Dendritic cell treated with granulocyte-macrophage colony-stimulating factor and Interleukin-4, amounts not matched to agents 40 ng/mL and 50 ng/mL, for 4 days (primary cell): ENCODE data around the gene NCOR1.

Source experiments
- H3K27ac Mint-ChIP-seq: one replicate; pipeline ENCODE4 v1.8.0; 2022; ENCODE audit warnings: mild to moderate bottlenecking, mixed read lengths
- H3K27me3 Mint-ChIP-seq: one replicate; pipeline ENCODE4 v1.8.0; 2022; ENCODE audit warnings: mild to moderate bottlenecking, mixed read lengths
- H3K36me3 Mint-ChIP-seq: one replicate; pipeline ENCODE4 v1.8.0; 2022; ENCODE audit warnings: low read depth, mixed read lengths
- H3K4me1 Mint-ChIP-seq: one replicate; pipeline ENCODE4 v1.8.0; 2022; ENCODE audit warnings: low read depth, mixed read lengths
- H3K4me3 Mint-ChIP-seq: one replicate; pipeline ENCODE4 v1.8.0; 2022; ENCODE audit warnings: mild to moderate bottlenecking, moderate library complexity, mixed read lengths
- H3K9me3 Mint-ChIP-seq: one replicate; pipeline ENCODE4 v1.8.0; 2022; ENCODE audit warnings: mixed read lengths
- intact Hi-C: fragments of 100-400 bp; cut with micrococcal nuclease; formaldehyde crosslinking; loops from one replicate; pipeline ENCODE4 v1.15.0; 2022

Gene NCOR1

DNA sequence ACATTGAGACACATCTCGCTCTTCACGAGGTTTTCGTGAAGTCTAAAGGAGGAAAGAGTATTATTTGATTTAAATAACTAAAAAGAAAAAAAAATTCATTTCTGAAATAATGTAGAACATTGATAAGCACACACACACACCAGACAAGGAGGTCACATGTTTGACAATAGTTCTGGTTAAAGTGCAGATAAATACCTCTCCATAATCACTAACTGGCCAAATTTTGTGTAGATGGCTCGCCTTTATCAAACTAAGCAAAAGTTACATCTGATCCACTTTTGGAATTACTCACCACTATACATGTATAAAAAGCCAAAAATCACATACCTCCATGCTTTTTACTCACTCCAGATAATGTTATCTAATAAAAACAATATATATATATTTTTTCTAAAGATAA, 106.5 kb downstream of the NCOR1 start:
- no peaks in the 10 kb centered on the region for H3K27me3 Mint-ChIP-seq
- H3K27ac Mint-ChIP-seq: no peak overlapping the region
- H3K4me3 Mint-ChIP-seq: no peak overlapping the region
- no peaks in the 10 kb centered on the region for H3K9me3 Mint-ChIP-seq
- H3K36me3 Mint-ChIP-seq: peaks cover 68% of the 10 kb centered on the region
- intact Hi-C loops: no loop called here
- H3K4me1 Mint-ChIP-seq: no peaks in the 10 kb centered on the region

DNA sequence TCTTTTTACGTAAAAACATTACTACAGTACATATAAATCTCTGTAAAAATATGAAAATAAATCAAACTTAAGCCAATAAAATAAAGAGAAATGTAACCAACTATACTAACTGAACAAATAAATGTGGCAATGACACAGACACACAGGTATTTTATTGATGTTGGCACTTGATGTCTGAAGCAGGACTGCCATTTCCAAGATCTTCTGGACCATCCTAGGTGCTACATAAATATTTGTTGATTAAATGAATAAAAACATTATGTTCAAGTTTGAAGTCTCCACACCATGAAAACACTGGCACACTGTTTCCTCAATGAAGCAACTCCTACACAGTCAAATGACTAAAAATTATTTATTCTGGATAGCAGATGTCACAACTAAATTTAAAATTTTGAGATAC, 106.9 kb downstream of the NCOR1 start:
- Mint-ChIP-seq H3K9me3 (no peaks in the 10 kb centered on the region), H3K4me1 (no peaks in the 10 kb centered on the region), H3K36me3 (peaks cover 68% of the 10 kb centered on the region), H3K27ac (no peak overlapping the region), H3K27me3 (no peaks in the 10 kb centered on the region), H3K4me3 (no peak overlapping the region)
- intact Hi-C loops: no loop called here

DNA sequence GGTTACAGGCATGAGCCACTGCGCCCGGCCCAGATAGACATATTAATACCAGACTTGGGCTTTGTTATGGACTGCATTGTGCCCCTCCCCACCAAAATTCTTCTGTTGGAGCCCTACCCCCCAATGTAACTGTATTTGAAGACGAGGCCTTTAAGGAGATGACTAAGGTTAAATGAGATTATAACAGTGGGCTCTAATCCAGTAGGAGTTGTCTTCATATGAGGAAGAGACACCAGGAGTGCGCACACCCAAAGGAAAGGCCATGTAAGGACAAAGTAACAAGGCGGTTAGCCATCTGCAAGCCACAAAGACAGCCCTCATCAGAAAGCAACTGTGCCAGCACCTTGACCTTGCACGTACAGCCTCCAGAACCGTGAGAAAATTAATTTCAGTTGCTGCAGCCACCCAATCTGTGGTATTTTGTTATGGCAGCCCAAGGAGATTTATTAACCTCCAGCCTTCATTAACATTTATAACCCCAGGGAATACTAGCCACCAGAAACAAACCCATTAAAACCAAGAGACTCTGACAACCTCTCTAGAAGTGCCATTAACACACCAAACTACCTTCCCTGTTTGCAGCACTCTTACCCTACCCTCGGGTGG, 108.1 kb downstream of the NCOR1 start:
- Mint-ChIP-seq H3K9me3 (no peaks in the 10 kb centered on the region), H3K4me3 (no peak overlapping the region), H3K27ac (no peak overlapping the region), H3K4me1 (no peaks in the 10 kb centered on the region), H3K36me3 (peaks cover 62% of the 10 kb centered on the region), H3K27me3 (no peaks in the 10 kb centered on the region)
- intact Hi-C loops: no loop called here

DNA sequence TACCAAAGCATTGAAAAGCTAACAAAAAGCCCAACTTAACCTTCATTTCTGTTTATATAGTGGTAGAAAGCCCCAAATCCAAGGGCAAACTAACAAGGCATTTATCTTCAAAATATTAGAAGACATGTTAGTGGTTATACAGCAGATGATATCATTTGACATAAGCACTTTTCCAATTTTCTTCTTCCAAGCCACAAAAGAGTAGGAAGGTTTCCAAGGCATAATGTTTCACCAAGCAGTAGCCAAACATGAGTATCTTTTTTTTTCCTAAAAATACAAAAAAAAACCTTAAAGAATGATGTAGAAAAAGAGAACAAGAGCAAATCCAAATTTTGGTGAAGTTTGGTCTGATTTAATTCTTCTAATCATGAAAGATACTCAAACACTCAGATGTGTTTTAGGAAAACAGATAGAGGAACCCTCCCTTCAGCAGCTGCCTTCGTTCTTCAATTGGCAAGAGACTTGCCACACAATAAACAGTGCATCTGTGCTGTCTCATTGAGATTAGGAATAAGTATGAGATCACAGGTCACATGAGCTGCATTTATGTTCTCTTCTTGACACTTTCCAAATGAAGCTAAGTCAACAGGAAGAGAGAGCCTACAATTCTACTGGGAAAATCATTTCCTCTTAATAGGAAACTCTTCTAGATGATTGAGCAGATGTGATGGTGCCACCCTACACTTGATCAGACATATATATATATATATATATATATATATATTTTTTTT, 109.0 kb downstream of the NCOR1 start:
- Mint-ChIP-seq H3K27me3 (no peaks in the 10 kb centered on the region), H3K4me3 (no peak overlapping the region), H3K9me3 (no peaks in the 10 kb centered on the region), H3K36me3 (peaks cover 63% of the 10 kb centered on the region), H3K4me1 (no peaks in the 10 kb centered on the region), H3K27ac (no peak overlapping the region)
- intact Hi-C loops: no loop called here

DNA sequence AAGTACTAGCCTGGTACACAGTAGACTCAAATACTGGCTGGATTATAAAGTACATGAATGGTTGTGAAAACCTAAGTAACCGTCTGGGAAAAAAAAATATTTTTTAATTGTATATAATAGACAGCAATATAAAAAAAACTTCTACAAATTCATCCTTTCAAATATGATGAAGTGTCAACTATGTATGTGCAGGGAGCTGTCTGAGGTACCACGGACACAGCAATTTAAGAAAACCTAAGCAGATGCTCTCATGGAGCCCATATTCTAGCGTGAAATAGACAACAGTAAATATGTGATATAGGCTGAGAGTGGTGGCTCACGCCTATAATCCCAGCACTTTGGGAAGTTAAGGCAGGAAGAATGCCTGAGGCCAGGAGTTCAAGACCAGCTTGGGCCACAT, 111.1 kb downstream of the NCOR1 start:
- Mint-ChIP-seq H3K36me3 (peaks cover 66% of the 10 kb centered on the region), H3K27me3 (no peaks in the 10 kb centered on the region), H3K9me3 (no peaks in the 10 kb centered on the region), H3K27ac (no peak overlapping the region), H3K4me1 (no peaks in the 10 kb centered on the region), H3K4me3 (no peak overlapping the region)
- intact Hi-C loops: no loop called here

DNA sequence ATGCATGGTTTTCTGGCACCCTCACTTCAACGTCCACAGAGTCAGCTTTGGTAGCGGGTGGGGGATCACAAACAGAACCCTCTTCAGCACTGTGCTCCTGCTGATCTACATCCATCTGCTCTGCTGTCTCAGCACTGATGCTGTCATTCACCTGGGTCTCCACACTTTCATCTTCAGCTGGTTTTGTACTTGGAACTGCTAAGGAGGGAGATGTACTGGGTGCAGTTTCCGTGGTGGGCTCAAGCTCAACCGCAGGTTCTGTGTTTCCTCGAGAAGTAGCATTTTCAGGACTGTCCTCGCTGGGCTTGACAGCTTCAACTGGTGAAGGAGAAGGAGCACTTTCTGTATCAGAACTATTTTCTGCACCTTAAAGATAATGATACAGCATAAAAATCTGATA, 113.9 kb downstream of the NCOR1 start:
- H3K27ac Mint-ChIP-seq: no peak overlapping the region
- no peaks in the 10 kb centered on the region for H3K9me3 Mint-ChIP-seq
- H3K27me3 Mint-ChIP-seq: no peaks in the 10 kb centered on the region
- no peak overlapping the region for H3K4me3 Mint-ChIP-seq
- no peaks in the 10 kb centered on the region for H3K4me1 Mint-ChIP-seq
- intact Hi-C loops: no loop called here
- peaks cover 77% of the 10 kb centered on the region for H3K36me3 Mint-ChIP-seq

DNA sequence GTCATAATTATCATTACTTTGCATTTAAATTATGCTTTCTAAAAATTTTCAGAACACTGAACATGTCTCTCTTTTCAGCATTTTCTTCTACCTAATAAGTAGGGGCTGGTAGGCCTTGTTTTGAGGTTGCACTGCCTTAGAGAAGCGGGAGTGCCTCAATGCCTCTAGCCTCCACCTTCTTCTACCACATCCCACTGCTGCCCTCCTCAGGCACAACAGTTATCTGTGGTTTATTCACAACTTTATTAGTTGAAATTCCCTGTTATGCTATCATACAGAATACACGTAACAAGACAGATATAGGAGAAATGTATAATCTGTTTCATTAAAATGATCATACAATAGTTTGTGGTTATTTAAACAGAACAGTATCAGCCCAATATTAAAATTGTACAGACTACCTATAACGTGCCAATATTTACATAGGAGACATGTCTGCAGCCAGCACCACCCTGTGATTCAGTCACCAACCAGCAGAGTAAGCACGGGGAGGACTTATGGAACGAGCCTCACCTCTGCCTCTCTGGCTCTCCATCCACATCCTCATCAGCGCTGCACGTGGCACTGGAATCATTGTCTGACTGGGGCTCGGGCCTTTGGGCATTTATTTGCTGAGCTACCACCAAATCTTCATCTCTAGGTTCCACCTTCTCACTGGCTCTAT, 114.5 kb downstream of the NCOR1 start:
- Mint-ChIP-seq H3K4me1 (no peaks in the 10 kb centered on the region), H3K27me3 (no peaks in the 10 kb centered on the region), H3K4me3 (no peak overlapping the region), H3K36me3 (peaks cover 79% of the 10 kb centered on the region), H3K9me3 (no peaks in the 10 kb centered on the region), H3K27ac (no peak overlapping the region)
- intact Hi-C loops: no loop called here

DNA sequence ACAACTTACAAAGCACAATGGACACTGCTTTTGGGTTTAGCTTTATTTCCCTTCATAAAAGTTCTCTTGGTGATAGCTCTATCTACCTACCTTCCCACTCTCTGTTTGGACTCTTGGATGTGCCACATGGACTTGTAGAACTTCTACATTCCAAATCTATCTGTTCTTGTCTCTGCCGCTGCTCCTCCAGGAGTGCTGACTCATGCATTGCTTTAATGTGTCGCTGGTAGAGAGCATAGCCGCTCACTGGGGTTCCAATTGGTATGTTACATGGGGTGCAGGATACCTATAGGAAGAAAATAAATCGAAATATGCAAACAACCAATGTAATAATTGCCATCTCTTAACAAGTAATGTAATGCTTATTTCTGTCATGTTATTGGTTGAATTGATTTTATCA, 123.6 kb downstream of the NCOR1 start:
- Mint-ChIP-seq H3K4me1 (no peaks in the 10 kb centered on the region), H3K4me3 (no peak overlapping the region), H3K9me3 (no peaks in the 10 kb centered on the region), H3K27ac (no peak overlapping the region), H3K27me3 (no peaks in the 10 kb centered on the region), H3K36me3 (peaks cover 57% of the 10 kb centered on the region)
- intact Hi-C loops: no loop called here

DNA sequence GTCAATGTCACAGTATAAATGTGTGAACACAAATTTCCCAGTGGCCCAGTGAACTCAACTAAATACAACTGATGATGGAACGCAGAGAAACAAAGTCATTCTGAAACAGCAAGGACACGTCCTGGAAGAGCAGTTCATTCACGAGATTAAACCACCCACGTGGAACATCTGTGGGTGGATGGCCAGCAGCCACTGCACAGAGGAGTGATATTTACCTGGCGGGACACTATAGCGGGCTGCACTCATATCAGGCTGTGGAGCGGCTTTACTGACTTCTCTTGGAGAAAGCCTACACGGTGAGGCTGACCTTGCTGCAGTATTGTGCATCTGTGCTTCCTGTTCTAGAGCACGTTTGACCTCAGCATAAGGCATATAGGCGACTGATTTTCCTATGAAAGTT, 128.4 kb downstream of the NCOR1 start:
- H3K36me3 Mint-ChIP-seq: peaks cover 62% of the 10 kb centered on the region
- H3K27ac Mint-ChIP-seq: no peak overlapping the region
- H3K4me3 Mint-ChIP-seq: no peak overlapping the region

DNA sequence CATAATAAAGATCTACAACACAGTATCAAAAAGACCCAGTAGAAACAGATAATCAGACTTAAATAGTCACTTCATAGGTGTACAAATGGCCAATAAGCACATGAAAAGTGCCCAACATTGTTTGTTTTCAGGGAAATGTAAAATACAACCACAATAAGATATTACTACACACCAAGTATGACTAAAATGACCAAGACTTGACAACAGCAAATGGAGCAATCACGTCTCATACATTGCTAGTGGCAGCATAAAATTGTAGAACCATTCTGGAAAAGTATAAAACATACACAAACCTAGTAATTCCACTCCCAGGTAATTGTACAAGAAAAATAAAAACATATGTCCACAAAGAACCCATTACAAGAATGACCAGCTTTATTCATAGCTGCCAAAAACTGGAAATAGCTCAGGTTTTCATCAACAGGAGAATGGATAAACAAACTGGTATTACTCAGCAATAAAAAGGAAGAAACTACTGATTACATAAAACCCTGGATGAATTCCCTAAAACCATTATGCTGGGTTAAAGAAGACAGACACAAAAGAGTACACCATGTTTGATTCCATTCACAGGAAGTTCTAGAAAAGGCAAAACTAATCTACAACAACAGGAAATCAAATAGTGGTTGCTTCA, 130.2 kb downstream of the NCOR1 start:
- Mint-ChIP-seq H3K4me1 (no peaks in the 10 kb centered on the region), H3K36me3 (peaks cover 68% of the 10 kb centered on the region), H3K9me3 (no peaks in the 10 kb centered on the region), H3K4me3 (no peak overlapping the region), H3K27me3 (no peaks in the 10 kb centered on the region), H3K27ac (no peak overlapping the region)
- intact Hi-C loops: no loop called here

More for the DNA sequence above, 128.4 kb downstream of the NCOR1 start:
- Mint-ChIP-seq H3K9me3 (no peaks in the 10 kb centered on the region), H3K4me1 (no peaks in the 10 kb centered on the region), H3K27me3 (no peaks in the 10 kb centered on the region)
- intact Hi-C loops: no loop called here

DNA sequence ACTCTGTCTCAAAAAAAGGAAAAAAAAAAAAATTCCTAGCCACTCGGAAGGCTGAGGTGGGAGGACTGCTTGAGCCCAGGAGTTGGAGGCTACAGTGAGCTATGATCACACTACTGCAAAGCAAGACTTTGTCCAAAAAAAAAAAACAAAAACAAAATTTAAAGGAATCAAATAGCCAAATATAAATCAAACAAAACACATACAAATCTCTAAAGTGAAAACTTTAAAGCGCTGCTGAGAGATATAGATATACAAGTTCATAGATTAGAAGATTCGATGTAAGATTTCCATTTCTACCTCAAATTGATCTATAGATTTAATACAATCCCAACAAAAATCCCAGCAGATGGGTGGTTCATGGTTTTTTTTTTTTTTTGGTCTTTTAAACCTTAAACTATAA, 132.1 kb downstream of the NCOR1 start:
- H3K36me3 Mint-ChIP-seq: peaks cover 88% of the 10 kb centered on the region
- no peaks in the 10 kb centered on the region for H3K27me3 Mint-ChIP-seq
- intact Hi-C loops: no loop called here
- H3K4me3 Mint-ChIP-seq: no peak overlapping the region
- no peaks in the 10 kb centered on the region for H3K4me1 Mint-ChIP-seq
- H3K9me3 Mint-ChIP-seq: no peaks in the 10 kb centered on the region
- H3K27ac Mint-ChIP-seq: no peak overlapping the region

DNA sequence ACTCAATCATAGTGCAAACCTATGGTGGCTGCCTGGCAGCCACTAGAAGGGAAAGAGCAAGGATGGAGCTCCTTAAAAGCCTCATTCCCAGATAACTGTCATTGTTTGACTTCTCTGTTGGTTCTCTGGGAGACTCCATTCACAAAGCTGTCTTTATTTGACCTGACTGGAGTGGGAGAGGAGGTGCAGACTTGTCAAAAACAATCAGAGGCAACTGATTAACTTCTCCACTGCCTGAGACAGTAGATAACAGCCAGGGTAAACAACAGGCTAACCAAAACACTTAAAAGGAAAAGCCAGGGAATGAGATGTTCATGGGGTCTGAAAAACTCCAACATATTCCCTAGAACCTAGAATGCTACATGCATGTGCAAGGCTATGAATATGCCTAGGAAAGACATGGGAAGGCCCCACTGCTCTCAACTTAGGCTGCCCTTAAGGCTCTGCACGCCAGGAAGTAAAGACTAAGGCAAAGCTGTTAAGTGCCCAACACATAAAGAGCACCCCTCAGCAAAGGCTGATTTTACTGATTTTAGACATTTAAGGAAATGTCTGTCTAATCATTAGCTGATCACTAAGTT, 133.7 kb downstream of the NCOR1 start:
- Mint-ChIP-seq H3K9me3 (no peaks in the 10 kb centered on the region), H3K36me3 (peaks cover 96% of the 10 kb centered on the region), H3K27ac (no peak overlapping the region), H3K4me3 (no peak overlapping the region), H3K4me1 (no peaks in the 10 kb centered on the region), H3K27me3 (no peaks in the 10 kb centered on the region)
- intact Hi-C loops: no loop called here

DNA sequence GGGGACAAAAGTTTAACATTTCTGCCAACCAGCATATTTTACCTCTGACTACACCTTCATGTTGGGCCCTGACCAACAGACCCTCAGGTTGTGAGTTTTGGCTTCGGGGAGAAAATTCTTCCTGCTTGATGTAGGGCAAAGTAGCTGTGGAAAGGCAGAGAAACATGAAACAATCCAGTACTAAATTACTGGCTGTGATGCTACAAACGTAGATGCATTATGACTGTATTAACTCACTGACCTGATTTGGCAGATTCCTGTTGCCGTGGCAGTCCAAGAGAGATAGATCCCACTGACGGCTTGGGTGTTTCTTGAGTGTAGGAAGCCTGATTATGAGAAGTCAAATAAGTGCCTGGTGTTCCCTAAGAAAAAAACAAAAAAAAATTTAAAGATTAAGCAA, 135.0 kb downstream of the NCOR1 start:
- Mint-ChIP-seq H3K4me3 (no peak overlapping the region), H3K36me3 (peaks cover 96% of the 10 kb centered on the region), H3K4me1 (no peaks in the 10 kb centered on the region), H3K27me3 (no peaks in the 10 kb centered on the region), H3K27ac (no peak overlapping the region), H3K9me3 (no peaks in the 10 kb centered on the region)
- intact Hi-C loops: no loop called here

DNA sequence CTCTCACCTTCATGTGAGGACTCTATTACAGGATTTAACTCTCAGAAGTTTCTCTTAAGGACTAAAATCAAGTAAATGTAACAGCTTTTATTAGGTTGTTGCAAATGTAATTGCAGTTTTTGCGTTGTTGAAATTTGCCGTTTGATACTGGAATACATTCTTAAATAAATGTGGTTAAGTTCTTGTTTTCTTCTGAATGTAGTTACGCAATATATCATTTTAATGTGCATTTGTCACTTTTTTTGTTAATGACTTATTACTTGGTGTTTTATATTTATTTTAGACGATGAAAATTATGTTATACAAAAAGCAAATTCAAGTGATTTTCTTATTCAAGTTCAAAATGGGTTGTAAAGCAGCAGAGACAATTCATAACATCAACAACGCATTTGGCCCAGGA, 139.4 kb downstream of the NCOR1 start:
- Mint-ChIP-seq H3K36me3 (peaks cover 87% of the 10 kb centered on the region), H3K27ac (no peak overlapping the region), H3K9me3 (no peaks in the 10 kb centered on the region), H3K4me1 (no peaks in the 10 kb centered on the region), H3K27me3 (no peaks in the 10 kb centered on the region), H3K4me3 (no peak overlapping the region)
- intact Hi-C loops: no loop called here
